GM06990 (cell line): ENCODE results near the gene APCDD1L.
"Not testable (repeated sequence)": the region's sequence is repeated elsewhere in the genome, so short reads cannot be mapped to it uniquely, and the experiment has no call there.

Experiments used
- DNase-seq: peaks from one replicate; pipeline ENCODE4 v3.0.0-alpha.2; 2011; ENCODE audit not compliant: insufficient read length; ENCODE audit errors: extremely low read depth
- H3K27me3 ChIP-seq: replicated peaks from 2 replicates; pipeline ENCODE4 v1.6.0; 2011; ENCODE audit warnings: low read length; ENCODE audit not compliant: control insufficient read depth, insufficient read depth
- H3K36me3 ChIP-seq: 2 replicates; pipeline ENCODE4 v1.5.1; 2011; ENCODE audit warnings: low read length; ENCODE audit not compliant: control insufficient read depth, insufficient read depth
- H3K4me3 ChIP-seq: replicated peaks from 2 replicates; pipeline ENCODE4 v1.5.1; 2011; ENCODE audit warnings: low read depth, mild to moderate bottlenecking, control low read depth, low read length
- TF ChIP-seq, protein P1 (sequence below): IDR thresholded peaks from 2 replicates; pipeline ENCODE4 v1.5.1; 2011; ENCODE audit warnings: low read length, control low read depth, mild to moderate bottlenecking, inconsistent platforms; ENCODE audit not compliant: insufficient read depth, poor library complexity, severe bottlenecking

Gene APCDD1L

GRCh38 chr20:58511364-58511763 is 3.8 kb downstream of the APCDD1L start:
- Histone ChIP-seq H3K36me3 (no peaks in the 10 kb centered on the region), H3K27me3 (peaks cover 1% of the 10 kb centered on the region), H3K4me3 (no peak overlapping the region)
- DNase-seq, result no peak
- TF ChIP-seq, protein P1, sequence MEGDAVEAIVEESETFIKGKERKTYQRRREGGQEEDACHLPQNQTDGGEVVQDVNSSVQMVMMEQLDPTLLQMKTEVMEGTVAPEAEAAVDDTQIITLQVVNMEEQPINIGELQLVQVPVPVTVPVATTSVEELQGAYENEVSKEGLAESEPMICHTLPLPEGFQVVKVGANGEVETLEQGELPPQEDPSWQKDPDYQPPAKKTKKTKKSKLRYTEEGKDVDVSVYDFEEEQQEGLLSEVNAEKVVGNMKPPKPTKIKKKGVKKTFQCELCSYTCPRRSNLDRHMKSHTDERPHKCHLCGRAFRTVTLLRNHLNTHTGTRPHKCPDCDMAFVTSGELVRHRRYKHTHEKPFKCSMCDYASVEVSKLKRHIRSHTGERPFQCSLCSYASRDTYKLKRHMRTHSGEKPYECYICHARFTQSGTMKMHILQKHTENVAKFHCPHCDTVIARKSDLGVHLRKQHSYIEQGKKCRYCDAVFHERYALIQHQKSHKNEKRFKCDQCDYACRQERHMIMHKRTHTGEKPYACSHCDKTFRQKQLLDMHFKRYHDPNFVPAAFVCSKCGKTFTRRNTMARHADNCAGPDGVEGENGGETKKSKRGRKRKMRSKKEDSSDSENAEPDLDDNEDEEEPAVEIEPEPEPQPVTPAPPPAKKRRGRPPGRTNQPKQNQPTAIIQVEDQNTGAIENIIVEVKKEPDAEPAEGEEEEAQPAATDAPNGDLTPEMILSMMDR, result no peak

- no peaks in the 10 kb centered on the region for H3K36me3 ChIP-seq
- no peak for DNase-seq
- H3K4me3 ChIP-seq, result no peak overlapping the region
- TF ChIP-seq, protein P1, result no peak
- H3K27me3 ChIP-seq, result peaks cover 1% of the 10 kb centered on the region
Observed at GRCh38 chr20:58510921-58511320, 4.3 kb downstream of the APCDD1L start.

GRCh38 chr20:58508762-58509395 is 6.3 kb downstream of the APCDD1L start:
- no peak overlapping the region for H3K4me3 ChIP-seq
- no peak for DNase-seq
- TF ChIP-seq, protein P1, result no peak
- no peaks in the 10 kb centered on the region for H3K36me3 ChIP-seq
- peaks cover 1% of the 10 kb centered on the region for H3K27me3 ChIP-seq

DNA sequence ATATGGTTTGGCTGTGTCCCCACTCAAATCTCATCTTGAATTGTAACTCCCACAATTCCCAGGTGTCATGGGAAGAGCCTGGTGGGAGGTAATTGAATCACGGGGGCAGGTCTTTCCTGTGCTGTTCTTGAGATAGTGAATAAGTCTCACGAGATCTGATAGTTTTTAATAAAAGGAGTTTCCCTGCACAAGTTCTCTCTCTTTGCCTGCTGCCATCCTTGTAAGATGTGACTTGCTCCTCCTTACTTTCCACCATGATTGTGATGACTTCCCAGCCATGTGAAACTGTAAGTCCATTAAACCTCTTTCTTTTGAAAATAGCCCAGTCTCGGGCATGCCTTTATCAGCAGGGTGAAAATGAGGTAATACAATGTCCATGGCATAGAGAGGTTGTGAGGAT is 8.2 kb downstream of the APCDD1L start:
- H3K4me3 ChIP-seq, DNase-seq, H3K36me3 ChIP-seq, H3K27me3 ChIP-seq: not testable (repeated sequence)

DNA sequence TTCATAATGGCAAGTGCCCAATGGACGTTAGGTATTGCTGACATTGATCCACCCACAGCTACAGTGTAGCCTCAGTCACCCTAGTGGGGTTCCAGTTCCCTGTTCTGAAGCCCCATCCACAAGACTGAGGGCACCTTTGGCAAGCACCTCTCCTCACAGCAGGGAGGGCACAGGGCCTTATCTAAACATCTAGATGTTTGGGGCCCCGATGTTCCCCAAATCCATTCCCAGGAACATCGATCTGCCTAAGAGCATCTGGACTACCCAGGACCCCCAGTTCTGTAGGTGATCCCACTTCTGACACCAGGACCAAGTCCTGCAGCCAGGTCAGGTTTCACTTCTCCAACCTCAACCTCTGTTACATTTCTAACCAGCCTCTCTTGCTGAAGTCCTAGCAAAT is 10.6 kb downstream of the APCDD1L start:
- Histone ChIP-seq H3K27me3 (no peaks in the 10 kb centered on the region), H3K36me3 (no peaks in the 10 kb centered on the region), H3K4me3 (no peak overlapping the region)
- TF ChIP-seq, protein P1, result no peak
- no peak for DNase-seq

- H3K36me3 ChIP-seq, result no peaks in the 10 kb centered on the region
- H3K4me3 ChIP-seq, result no peak overlapping the region
- TF ChIP-seq, protein P1, result no peak
- no peaks in the 10 kb centered on the region for H3K27me3 ChIP-seq
- no peak for DNase-seq
Observed at GRCh38 chr20:58503668-58504067, 11.5 kb downstream of the APCDD1L start.
